ENCODE data around the gene KRTAP29-1.

KRTAP29-1 gene

DNA sequence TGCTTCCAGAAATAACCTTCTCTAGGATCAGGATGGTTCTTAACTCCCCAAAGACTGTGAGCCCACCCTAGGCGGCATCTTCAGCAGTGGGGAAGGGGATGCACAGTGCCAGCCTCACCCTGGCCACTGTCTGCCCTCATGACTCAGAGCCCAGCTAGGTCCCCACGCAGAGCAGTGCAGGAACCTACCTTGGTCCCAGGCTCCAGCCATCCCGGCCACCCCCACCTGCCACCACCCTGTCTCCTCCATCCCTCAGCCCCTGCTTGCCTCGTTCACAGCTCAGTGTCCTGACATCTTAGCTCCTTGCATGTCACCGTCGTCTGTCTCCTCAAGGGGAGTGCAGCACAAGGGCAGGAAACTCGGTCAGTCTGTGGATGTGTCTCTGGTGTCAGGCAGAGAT is 29.0 kb upstream of the KRTAP29-1 start:
- no peak overlapping the region for H3K27ac ChIP-seq

DNA sequence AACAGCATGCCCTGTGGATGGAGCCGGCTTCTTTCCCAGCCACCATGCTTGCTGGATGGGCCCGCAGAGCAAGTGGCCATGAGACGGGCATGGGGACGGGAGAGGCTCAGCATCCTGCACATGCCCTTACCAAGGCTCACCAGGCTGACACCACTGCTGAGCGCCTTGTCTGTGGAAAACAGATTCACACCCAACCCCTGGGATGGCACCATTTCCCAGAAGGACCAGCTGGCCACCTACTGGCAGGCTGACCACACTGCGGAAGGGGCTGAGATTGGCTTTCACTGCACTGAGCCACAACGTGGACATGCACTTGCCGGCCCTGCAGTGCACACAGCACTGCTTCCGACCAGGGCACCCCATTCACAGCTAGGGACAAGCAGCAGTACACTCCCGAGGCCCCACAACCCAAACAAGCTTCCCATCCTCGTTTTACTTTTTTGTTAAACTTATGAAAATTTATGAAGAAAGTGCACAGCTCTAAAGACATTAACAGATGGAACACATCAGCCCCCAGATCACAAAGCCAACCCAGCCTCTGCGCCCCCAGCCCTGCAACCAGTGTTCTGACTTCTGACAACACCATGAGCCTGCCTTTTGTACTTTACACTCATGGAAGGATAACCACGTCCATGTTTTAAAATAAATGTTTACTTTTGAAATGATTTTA is 26.8 kb upstream of the KRTAP29-1 start:
- Histone ChIP-seq H3K27ac (no peak overlapping the region), H3K4me3 (no peak overlapping the region)

More for the DNA sequence above, 29.0 kb upstream of the KRTAP29-1 start:
- H3K4me3 ChIP-seq = no peak overlapping the region

DNA sequence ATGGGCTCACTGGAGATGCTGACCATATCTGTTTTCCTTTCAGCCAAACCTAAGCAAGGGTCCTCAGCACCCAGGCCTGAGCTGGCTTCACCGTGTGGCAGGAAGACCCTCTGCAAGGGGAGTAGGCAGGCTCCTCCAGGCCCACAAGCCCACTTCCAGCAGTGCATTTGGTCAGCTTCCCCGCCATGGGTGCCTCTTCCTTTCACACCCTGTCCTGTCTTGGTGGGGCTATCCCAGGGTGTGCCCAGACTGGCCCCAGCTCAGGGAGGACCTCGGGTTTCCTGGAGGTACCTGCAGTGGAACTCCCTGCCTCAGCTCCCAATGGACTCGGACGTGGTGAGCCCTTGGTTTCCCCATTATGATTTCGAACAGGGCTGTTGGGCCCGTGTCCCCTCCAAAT is 25.6 kb upstream of the KRTAP29-1 start:
- no peak overlapping the region for H3K4me3 ChIP-seq

DNA sequence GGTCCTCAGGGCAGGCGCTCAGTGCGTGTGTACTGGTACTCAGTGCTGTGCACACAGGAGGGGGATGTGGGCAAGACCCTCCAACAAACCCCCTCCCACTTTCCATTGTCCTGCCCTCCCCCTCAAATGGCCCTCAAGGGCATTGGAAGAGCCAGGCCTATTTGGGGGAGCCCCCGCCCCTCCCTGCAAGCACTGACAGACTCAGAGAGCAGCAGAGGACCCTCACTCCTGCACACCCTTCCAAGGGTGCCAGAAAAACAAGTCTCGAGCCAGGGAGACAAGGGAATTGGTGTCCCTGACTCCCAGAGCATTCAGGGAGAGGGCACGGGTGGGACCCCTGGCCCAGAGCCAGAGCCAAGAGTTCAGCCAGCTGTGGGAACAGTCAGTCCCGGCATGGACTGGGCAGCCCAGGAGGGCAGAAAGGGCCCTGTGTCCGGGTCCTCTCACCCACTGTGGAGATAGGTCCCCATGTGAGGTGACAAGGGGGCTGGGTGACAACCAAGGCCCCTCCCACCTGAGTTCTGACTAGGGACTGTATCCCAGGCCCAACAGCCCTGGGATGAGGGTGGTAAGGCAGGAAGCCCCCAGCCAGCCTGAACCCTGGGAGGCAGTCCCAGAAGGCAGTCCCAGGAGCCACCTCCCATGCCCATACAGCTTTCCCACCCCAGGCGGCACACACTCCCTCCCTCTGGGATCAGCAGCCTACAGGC is 24.9 kb upstream of the KRTAP29-1 start:
- no peak overlapping the region for H3K4me3 ChIP-seq
- no peak overlapping the region for H3K27ac ChIP-seq

More for the DNA sequence above, 25.6 kb upstream of the KRTAP29-1 start:
- no peak overlapping the region for H3K27ac ChIP-seq

DNA sequence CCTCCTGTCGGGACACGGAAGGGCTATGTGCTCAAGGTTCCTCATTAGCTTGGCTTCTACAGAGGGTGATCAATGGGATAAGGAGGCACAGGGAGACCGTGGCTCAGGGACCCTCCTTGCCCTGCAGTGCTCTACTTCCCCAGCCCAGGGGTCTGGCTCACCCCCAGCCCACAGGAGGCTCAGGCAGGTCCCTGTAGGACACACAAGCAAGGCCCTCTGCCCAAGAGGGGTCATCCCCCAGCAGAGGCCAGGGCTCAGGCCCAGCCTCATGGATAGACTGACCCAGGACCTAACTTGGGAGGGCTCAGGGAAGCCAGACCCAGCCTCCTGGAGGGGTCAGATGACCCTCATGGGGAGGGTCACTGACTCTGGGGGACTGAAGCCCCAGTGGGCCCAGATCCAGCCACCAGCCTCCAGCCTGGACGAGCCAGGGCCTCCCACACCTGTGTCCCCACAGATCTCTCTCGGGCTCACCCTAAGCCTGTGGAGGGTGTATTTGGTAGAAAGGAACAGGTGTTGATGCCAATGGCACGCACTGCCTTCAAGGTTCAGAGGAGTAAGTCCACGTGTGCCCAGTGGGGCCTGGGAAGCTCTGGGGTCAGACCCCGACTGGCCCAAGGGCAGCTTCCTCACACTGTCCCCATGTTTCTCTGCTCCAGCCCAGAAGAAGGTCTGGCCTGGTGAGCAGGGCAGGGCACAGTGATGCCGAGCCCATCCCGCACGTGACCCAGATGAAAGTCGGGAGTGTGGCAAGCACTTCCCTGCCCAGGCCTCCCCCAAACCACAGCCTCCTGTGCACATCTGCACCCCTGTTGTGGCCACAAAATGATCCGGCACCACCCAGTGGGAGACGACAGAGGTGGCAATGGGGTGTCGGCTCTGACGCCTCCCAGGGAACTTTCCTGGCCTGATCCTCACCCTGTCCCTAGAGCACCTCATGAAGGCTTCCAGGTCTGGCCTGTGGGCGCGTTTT is 23.8 kb upstream of the KRTAP29-1 start:
- H3K4me3 ChIP-seq = no peak overlapping the region
- peak overlapping the region in 1 of 21 experiments; percentile 16 for H3K27ac ChIP-seq

DNA sequence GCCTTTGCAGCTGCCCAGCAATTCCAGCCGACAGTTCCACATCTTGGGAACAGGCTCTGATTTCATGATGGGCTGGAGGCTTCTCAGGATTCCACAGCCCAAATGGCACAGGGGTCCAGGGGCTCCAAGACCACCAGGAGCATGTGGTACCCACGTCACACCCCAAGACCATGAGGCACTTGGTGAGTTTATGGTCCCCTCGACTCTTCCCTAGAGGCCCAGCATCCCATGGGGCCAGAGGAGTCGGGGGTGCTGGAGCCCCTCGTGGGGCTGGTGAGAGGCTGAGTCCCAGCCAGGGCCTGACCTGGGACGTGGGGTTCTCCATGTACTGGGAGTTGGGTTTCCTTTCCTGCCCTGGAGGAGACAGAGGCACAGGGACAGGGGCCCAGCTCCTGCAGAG is 23.0 kb upstream of the KRTAP29-1 start:
- no peak overlapping the region for H3K27ac ChIP-seq
- H3K4me3 ChIP-seq = no peak overlapping the region

DNA sequence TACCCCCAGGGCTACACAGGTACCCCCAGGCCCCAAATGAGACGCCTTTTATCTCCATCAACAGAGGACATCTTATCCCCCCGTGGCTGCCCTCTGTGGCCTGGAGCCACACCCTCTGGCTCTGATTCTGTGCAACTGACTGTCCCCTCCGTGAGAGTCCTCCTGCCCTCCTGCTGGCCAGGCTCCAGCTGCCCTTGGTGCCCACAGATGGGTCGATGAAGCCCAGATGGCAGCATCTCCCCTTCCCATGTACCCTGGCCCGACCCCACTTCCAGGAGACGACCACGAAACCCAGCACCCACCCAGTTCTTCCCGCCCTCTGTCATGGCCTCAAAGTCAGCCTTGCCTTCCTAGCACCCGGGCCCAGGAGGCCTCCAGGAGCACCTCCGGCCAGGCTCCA is 22.5 kb upstream of the KRTAP29-1 start:
- Histone ChIP-seq H3K4me3 (no peak overlapping the region), H3K27ac (no peak overlapping the region)

DNA sequence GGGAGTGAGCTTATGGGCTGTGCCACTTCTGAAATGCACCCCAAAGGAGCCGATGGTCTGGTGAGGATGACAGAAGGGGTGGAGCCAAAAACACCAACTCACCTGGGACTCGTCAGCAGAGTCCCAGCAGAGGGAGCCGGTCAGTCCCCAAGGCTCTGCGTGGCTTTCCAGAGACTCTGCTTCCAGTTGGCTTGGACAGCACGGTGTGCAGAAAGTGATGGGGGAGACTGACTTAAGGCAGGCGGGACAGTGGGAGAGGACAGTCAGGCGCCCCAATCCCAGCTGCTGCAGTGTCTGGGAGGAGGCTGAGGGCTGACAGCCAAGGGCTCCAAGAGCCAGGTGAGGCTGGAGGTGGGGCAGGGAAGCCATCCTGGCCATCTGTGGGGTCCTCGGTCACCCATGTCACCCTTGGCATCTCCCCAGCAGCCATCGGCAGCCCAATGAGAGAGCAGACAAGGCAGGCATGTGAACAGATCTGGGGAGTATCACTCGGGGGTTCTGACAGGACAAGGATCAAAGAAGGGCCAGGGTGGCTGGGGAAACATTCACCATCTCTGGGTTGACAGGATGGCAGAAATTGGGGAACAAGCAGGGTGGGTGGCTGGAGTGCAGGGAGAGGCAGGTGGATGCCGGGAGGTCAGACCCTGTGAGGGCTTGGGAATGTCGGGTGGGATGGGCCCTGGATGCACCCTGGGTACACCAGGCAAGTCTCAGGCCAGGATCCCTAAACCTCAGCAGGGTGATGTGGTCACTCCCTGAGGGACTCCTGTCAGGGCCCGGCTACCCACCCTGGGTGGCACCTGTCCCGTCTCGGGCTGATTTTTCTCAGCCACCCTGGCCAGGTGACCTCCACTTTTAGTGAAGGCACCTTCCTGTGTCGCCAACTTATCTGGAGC is 21.8 kb upstream of the KRTAP29-1 start:
- no peak overlapping the region for H3K27ac ChIP-seq
- H3K4me3 ChIP-seq = no peak overlapping the region

DNA sequence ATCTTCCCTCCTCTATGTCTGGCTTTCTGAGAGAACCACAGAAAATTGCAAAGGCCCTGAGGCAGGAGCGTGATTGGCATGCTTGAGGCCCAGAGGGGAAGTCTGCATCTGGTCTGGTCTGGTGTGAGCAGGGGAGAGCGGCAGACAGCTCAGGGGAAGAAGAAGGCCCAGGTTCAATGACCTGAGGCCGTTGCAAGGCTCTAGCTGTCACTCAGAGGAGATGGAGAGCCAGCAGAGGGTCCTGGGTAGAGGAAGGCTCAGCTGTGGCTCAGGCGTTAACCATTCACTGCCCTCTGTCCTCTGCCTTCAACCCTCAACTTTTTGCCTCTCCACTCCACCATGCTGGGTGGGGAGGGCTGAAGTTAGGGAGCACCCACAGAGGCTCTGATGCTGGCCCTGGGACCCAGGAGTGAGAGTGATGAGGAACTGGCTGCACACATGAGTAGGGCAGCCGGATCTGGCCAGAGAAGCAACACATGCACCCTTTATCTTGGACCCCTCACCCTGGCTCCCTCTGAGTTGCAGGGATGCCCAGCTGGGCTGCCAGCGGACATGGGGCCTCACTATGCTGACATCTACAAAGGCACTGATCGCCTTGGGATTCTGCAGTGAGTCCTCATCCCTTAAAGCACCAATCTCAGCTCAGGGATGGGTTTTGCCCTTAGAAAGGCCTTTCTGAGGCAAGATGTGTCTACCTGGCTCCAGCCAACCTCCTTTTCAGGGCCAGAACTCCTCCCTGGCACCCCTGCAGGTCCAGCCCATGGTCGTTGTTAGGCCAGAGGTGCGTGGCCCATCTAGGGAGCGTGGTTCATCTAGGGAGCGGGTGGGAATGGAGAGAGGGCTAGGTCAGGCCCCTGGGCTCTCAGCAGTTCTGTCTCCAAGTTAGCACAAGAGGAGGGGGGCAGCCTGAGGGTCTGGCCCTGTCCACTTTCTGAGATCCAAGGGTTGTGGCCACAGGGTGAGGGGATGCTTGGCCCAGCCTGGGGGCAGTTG is 20.5 kb upstream of the KRTAP29-1 start:
- Histone ChIP-seq H3K4me3 (no peak overlapping the region), H3K27ac (peak overlapping the region in 2 of 21 experiments; percentile 10 to 27)

DNA sequence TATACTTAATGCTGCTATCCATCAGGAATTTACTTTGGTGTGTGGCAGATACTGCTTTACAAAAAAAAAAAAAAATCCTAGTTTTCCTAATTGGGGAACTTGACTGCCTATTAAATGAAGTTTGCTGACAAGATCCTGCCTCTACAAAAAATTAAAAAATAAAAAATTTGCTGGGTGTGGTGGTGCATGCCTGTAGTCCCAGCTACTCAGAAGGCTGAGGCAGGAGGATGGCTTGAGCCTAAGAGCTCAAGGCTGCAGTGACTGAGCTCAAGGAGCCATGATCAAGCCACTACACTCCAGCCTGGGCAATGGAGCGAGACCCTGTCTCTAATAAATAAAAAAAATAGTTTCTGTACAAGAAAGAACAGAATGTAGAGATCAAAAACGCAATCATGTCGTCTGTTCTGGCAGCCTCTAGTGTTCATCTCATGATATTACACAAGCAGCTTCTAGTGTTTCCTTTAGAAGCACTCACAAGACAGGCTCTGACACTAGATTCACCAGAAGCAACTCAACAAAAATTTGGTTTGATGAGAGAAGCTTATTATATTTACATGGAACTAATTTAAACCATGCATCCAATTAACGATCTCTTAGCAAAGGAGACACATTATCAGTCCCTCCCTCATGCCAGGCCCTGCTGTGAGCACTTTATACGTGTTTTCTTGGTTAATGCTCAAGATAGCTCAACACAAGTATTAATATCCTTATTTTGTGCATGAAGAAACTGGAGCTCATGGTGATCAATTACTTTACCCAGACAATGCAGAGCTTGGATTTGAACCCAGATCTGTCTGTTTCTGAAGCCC is 19.6 kb upstream of the KRTAP29-1 start:
- Histone ChIP-seq H3K4me3 (no peak overlapping the region), H3K27ac (peak overlapping the region in 2 of 21 experiments; percentile 10 to 27)

DNA sequence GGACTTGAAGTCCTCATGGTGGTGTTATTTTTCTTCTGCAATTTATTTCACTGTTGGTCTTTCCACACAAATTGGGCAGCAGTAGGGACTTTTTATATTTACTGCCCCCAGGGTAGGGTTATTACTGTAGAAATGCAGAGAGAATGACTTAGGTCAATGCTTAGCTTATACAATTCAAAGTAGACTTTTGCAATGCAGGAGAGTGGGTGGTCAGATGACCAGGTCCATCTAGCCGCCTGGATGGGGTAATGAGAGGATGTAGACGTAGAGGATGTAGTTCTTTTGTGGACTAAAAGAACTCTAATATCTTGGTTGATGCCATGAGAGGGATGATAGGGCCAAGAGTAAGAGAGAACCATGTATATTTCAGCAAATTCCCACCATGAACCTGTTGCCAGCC is 15.6 kb upstream of the KRTAP29-1 start:
- H3K4me3 ChIP-seq = no peak overlapping the region
- no peak overlapping the region for H3K27ac ChIP-seq

DNA sequence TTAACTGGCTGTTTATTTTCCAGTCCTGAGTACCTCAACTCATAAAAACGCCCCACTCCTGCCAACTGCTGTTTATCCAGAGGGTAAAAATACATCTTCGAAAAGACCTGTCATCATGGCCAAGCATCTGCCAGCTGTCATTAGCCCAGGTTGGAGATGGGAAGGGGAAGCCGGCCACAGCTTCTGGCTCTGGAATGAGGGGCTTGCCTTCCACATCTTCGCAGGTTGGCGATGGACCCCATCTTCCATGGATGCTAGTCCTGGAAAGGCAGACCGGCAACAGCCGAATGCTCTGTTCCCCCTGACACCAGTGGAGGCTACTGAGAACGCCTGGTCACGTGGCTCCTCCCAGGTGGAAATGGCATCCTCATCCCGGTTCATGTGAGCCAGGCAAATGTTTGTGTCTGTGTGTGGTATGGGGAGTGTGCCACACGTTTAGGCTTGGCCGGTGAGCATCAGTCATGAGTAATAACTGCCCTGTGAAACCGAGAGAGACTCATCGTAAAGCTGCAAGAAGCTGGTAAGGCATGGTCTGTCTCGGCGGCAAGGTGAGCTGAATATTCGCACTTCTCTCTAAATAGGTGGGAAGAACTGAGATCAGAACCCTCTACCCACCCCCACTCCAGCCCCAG is 13.3 kb upstream of the KRTAP29-1 start:
- H3K4me3 ChIP-seq = peak overlapping the region in 1 of 7 experiments; percentile 4
- peak overlapping the region in 2 of 21 experiments; percentile 47 to 53 for H3K27ac ChIP-seq

DNA sequence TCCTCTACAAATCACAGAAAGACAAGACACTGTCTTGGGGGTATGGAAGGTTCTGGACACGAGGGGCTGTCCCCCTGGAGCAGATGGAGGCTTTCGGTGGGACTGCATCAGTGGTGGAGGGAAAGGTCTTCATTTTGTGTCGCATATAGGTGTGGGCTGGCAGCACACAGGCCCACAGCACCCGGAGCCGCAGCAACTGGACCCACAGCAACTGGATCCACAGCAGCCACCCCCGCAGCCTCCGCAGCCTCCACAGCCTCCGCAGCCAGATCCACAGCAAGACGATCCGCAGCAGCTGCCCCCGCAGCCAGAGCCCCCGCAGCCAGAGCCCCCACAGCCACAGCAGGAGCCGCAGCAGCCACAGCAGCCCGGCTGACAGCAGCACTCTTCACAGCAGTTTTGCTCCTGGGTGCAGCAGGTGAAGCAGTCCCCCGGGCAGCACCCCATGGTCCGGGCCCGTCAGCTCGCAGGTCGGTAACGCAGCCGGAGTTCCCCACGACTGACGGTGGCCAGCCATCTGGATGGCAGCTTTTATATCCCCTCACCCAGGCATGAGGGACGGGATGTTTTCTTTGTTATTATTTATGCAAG is 12.6 kb upstream of the KRTAP29-1 start, which contains the start of gene KRTAP17-1:
TSS of gene KRTAP17-1 (minus strand) at position 507 of the 591 bp plus-strand sequence. CDS start at position 447, 60 bp downstream.
- Histone ChIP-seq H3K4me3 (peak within 1 kb of the TSS in 1 of 7 experiments; percentile 4), H3K27ac (peak within 1 kb of the TSS in 2 of 21 experiments; percentile 47 to 53)

DNA sequence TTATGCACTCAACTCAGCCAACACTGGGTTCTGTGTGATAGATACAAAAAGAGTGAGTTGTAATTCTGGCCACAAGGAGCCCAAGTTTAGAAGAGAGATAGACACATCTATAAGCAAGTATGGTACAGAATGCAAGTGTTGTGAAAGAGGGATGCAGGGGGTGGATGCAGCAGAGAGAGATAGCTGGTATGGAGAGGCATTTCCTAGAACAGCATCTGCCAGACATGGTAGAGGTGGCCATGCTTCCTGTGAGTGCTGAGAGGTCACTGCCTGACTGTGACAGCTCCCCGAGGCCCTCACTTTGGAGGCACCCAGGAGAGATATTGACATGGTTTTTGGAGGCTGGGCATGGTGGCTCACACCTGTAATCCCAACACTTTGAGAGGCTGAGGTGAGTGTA is 8.5 kb upstream of the KRTAP29-1 start:
- H3K4me3 ChIP-seq = no peak overlapping the region
- no peak overlapping the region for H3K27ac ChIP-seq

DNA sequence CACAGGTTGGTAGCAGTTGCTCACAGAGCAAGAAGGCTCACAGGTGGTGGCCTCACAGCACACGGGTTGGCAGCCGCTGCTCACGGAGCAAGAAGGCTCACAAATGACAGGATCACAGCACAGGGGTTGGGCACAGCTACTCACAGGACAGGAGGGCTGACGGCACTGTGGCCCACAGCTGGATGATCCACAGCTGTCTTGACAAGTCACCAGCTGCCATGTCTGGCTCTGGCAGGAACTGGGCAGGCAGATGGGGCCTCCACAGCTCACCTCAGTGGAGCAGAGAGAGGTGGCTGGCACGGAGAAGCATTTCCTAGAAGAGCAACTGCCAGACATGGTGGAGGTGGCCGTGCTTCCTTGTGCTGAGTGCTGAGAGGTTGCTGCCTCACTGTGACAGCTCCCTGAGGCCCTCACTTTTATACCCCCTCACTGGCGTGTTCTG is 6.3 kb upstream of the KRTAP29-1 start, which contains the start of gene KRTAP16-1:
TSS of gene KRTAP16-1 (minus strand) at position 392 of the 442 bp plus-strand sequence. CDS start at position 336, 56 bp downstream.
- H3K27ac ChIP-seq = peak within 1 kb of the TSS in 18 of 21 experiments; percentile 1 to 95 (median 76)
- peak within 1 kb of the TSS in 1 of 7 experiments; percentile 11 for H3K4me3 ChIP-seq

Data from skin epidermis (tissue), 12 donors.